T-helper 2 cell treated with Interferon-gamma antibody and Interleukin-4, amounts not matched to agents 5 μg/mL and 100 μg/mL, for 36 hours (primary cell): Measurements from ENCODE around the gene IQSEC2.

Experiments used
- DNase-seq: peaks from one replicate; pipeline ENCODE4 v3.0.0; 2021; ENCODE audit warnings: low spot score
- H3K27ac Mint-ChIP-seq: one replicate; pipeline ENCODE4 v1.8.0; 2021; ENCODE audit warnings: mild to moderate bottlenecking, mixed read lengths
- H3K27me3 Mint-ChIP-seq: one replicate; pipeline ENCODE4 v1.8.0; 2021; ENCODE audit warnings: low read depth, mixed read lengths
- H3K36me3 Mint-ChIP-seq: one replicate; pipeline ENCODE4 v1.8.0; 2021; ENCODE audit warnings: low read depth, mixed read lengths
- H3K4me1 Mint-ChIP-seq: one replicate; pipeline ENCODE4 v1.8.0; 2021; ENCODE audit warnings: low read depth, mixed read lengths
- H3K4me3 Mint-ChIP-seq: one replicate; pipeline ENCODE4 v1.8.0; 2022; ENCODE audit warnings: mild to moderate bottlenecking, moderate library complexity, mixed read lengths
- H3K9me3 Mint-ChIP-seq: one replicate; pipeline ENCODE4 v1.8.0; 2021; ENCODE audit warnings: mixed read lengths

The IQSEC2 gene

GRCh38 chrX:53287493-53288138 lies 6.2 kb upstream of the IQSEC2 start:
- no peaks in the 10 kb centered on the region for H3K36me3 Mint-ChIP-seq
- peak overlapping the region; percentile 57 for H3K4me3 Mint-ChIP-seq
- H3K4me1 Mint-ChIP-seq = peaks cover 17% of the 10 kb centered on the region
- DNase-seq = no peak
- peak overlapping the region; percentile 72 for H3K27ac Mint-ChIP-seq
- H3K9me3 Mint-ChIP-seq = no peaks in the 10 kb centered on the region
- no peaks in the 10 kb centered on the region for H3K27me3 Mint-ChIP-seq

- no peak overlapping the region for H3K27ac Mint-ChIP-seq
- no peaks in the 10 kb centered on the region for H3K9me3 Mint-ChIP-seq
- H3K4me3 Mint-ChIP-seq = no peak overlapping the region
- H3K27me3 Mint-ChIP-seq = no peaks in the 10 kb centered on the region
- no peak for DNase-seq
- peaks cover 17% of the 10 kb centered on the region for H3K4me1 Mint-ChIP-seq
- H3K36me3 Mint-ChIP-seq = no peaks in the 10 kb centered on the region
Measured at GRCh38 chrX:53286171-53286570, 4.8 kb upstream of the IQSEC2 start.

GRCh38 chrX:53285591-53285990 lies 4.2 kb upstream of the IQSEC2 start:
- no peaks in the 10 kb centered on the region for H3K27me3 Mint-ChIP-seq
- H3K27ac Mint-ChIP-seq = no peak overlapping the region
- H3K9me3 Mint-ChIP-seq = no peaks in the 10 kb centered on the region
- no peak for DNase-seq
- no peaks in the 10 kb centered on the region for H3K36me3 Mint-ChIP-seq
- peaks cover 17% of the 10 kb centered on the region for H3K4me1 Mint-ChIP-seq
- H3K4me3 Mint-ChIP-seq = no peak overlapping the region

- Mint-ChIP-seq H3K36me3 (no peaks in the 10 kb centered on the region), H3K4me3 (no peak overlapping the region), H3K27me3 (no peaks in the 10 kb centered on the region), H3K27ac (no peak overlapping the region), H3K4me1 (peaks cover 21% of the 10 kb centered on the region), H3K9me3 (no peaks in the 10 kb centered on the region)
- peak; percentile 12 for DNase-seq
Measured at GRCh38 chrX:53284684-53285447, 3.5 kb upstream of the IQSEC2 start.

GRCh38 chrX:53283567-53283966 lies 2.2 kb upstream of the IQSEC2 start:
- Mint-ChIP-seq H3K9me3 (no peaks in the 10 kb centered on the region), H3K4me1 (peaks cover 21% of the 10 kb centered on the region), H3K4me3 (no peak overlapping the region), H3K36me3 (no peaks in the 10 kb centered on the region), H3K27me3 (no peaks in the 10 kb centered on the region), H3K27ac (no peak overlapping the region)
- DNase-seq = no peak

- DNase-seq = no peak
- Mint-ChIP-seq H3K4me3 (no peak overlapping the region), H3K9me3 (no peaks in the 10 kb centered on the region), H3K36me3 (no peaks in the 10 kb centered on the region), H3K27me3 (no peaks in the 10 kb centered on the region), H3K27ac (no peak overlapping the region), H3K4me1 (peaks cover 16% of the 10 kb centered on the region)
Measured at GRCh38 chrX:53283099-53283498, 1.7 kb upstream of the IQSEC2 start.

GRCh38 chrX:53281963-53282695 lies 745 bp upstream of the IQSEC2 start:
- Mint-ChIP-seq H3K36me3 (no peaks in the 10 kb centered on the region), H3K4me1 (peaks cover 8% of the 10 kb centered on the region), H3K27me3 (no peaks in the 10 kb centered on the region), H3K27ac (no peak overlapping the region), H3K9me3 (no peaks in the 10 kb centered on the region), H3K4me3 (no peak overlapping the region)
- DNase-seq = no peak

GRCh38 chrX:53280331-53281320 lies 758 bp downstream of the IQSEC2 start:
- Mint-ChIP-seq H3K27me3 (no peaks in the 10 kb centered on the region), H3K4me3 (peak overlapping the region; percentile 0), H3K27ac (no peak overlapping the region), H3K9me3 (no peaks in the 10 kb centered on the region), H3K4me1 (peaks cover 8% of the 10 kb centered on the region), H3K36me3 (no peaks in the 10 kb centered on the region)
- DNase-seq = no peak

GRCh38 chrX:53279296-53280237 lies 1.8 kb downstream of the IQSEC2 start:
- H3K36me3 Mint-ChIP-seq = no peaks in the 10 kb centered on the region
- no peaks in the 10 kb centered on the region for H3K9me3 Mint-ChIP-seq
- H3K4me1 Mint-ChIP-seq = peaks cover 4% of the 10 kb centered on the region
- H3K27ac Mint-ChIP-seq = no peak overlapping the region
- DNase-seq = no peak
- H3K27me3 Mint-ChIP-seq = no peaks in the 10 kb centered on the region
- peak overlapping the region; percentile 0 for H3K4me3 Mint-ChIP-seq

GRCh38 chrX:53272808-53273337 lies 8.5 kb downstream of the IQSEC2 start:
- H3K27ac Mint-ChIP-seq = no peak overlapping the region
- H3K27me3 Mint-ChIP-seq = no peaks in the 10 kb centered on the region
- H3K36me3 Mint-ChIP-seq = no peaks in the 10 kb centered on the region
- no peaks in the 10 kb centered on the region for H3K4me1 Mint-ChIP-seq
- no peak overlapping the region for H3K4me3 Mint-ChIP-seq
- no peaks in the 10 kb centered on the region for H3K9me3 Mint-ChIP-seq
- DNase-seq = no peak

GRCh38 chrX:53269536-53270107 lies 11.8 kb downstream of the IQSEC2 start:
- Mint-ChIP-seq H3K4me1 (no peaks in the 10 kb centered on the region), H3K9me3 (no peaks in the 10 kb centered on the region), H3K27ac (no peak overlapping the region), H3K36me3 (no peaks in the 10 kb centered on the region), H3K27me3 (peaks cover 6% of the 10 kb centered on the region), H3K4me3 (no peak overlapping the region)
- no peak for DNase-seq

GRCh38 chrX:53268173-53268572 lies 13.2 kb downstream of the IQSEC2 start:
- H3K4me1 Mint-ChIP-seq = peaks cover 8% of the 10 kb centered on the region
- no peak overlapping the region for H3K27ac Mint-ChIP-seq
- no peaks in the 10 kb centered on the region for H3K36me3 Mint-ChIP-seq
- no peak for DNase-seq
- H3K4me3 Mint-ChIP-seq = no peak overlapping the region
- H3K27me3 Mint-ChIP-seq = peaks cover 9% of the 10 kb centered on the region
- no peaks in the 10 kb centered on the region for H3K9me3 Mint-ChIP-seq
